SW480 (cell line): ENCODE measurements around the gene GPSM1.

ENCODE experiments used
- DNase-seq: peaks from one replicate; pipeline ENCODE4 v3.0.0-alpha.2; 2016; ENCODE audit warnings: low spot score

Gene GPSM1

DNA sequence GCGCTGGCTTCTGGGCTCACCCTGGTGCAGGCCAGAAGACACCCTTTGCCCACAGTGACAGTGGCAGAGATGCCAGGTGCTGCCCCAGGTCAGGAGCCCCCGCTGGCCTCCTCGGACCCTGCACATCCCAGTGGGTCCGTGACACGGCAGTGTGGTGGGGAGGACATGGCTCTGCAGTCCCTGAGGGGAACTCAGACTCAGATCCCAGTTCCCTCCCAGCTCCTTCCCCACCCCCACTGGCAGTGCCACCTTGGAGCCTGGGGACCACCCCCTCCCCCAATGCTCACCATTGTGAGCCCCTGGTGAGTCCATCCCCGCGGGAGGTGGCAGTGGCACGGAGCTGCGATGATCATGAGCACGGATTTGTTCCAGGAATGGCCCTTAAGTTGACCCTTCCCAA, 22.9 kb upstream of the GPSM1 start:
- DNase-seq = no peak

- DNase-seq = no peak
These were observed 22.4 kb upstream of the GPSM1 start for GRCh38 chr9:136304981-136305380.

DNA sequence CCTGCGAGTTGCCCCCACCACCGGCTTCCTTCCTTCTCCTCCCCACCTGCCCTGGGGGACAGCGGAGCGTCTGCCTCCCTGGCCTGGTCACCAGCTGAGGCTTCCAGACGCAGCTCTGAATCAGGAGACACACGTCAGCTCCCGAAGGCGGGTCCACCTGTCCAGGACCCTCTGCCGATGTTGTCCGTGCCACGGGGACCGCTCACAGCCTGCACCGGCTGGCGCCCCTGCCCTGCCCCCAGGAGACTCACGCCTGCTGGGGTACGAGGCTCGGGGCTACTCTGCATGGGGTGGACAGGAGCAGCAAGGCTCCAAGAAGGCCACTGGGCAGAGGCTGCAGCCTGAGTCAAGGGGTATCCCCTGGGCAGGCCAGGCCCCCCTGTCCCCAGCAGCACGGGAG, 21.5 kb upstream of the GPSM1 start:
- no peak for DNase-seq

DNA sequence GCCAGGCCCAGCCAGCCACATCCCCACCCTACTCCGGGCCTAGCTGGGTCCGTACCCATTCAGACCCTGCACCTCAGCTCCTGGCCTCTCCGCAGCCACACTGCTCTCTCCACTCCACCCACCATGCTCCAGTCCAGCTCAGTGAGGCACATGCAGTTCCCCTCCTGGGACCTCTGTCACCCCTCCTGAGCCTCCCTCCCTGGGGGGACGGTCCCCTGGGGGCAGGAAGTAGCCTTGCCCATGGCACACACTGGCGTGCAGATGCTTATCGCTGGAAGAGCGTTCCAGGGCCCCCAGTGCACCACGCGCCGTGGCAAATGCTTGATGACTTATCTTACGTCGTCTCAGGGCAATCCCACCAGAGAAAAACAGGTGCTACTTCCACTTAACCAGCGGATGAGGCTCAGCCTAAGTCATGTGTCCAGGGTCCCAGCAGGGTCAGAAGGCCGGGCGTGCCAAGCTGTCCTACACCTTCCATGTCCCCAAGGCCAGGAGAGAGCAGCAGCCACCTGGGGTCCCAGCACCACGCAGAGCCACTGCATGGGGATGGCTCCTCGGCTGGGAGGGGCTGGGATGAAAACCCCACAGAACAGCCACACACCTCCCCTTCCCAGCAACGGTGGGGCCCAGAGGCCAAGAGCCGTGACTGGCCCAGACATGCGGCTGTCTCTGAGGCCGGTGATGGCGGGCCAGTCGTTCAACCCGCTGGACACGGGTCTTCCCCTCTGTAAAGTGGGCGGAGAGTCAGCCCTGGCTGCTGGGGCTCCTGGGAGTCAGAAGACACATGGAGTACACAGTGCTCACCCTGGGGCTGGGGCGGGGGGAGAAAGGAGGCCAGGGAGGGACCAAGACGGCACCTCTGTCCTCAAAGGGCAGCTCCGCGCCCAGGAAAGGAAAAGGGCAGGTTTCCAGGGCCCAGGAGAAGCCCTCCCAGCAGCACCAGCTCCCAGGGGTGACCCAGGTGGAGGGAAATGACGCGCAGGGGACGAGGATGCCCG, 20.8 kb upstream of the GPSM1 start:
- DNase-seq = no peak

DNA sequence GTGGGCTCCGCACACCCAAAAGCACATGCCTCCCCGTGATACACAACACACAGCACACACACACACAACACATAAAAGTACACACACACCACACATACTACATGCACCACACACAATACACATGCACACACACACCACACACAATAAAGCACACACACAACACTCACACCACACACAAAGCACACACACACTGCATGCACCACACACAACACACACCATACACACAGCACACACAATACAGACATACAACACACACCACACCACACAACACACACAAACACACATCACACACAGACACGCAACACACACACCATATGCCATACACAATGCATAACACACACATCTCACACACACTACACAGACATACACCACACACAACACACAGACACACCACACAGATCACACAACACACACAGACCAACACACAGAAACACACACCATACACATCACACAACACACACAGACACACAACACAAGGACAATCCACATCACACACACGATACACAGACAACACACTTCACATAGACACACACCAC, 20.1 kb upstream of the GPSM1 start:
- no peak for DNase-seq

GRCh38 chr9:136308006-136308701, 19.2 kb upstream of the GPSM1 start:
- no peak for DNase-seq

GRCh38 chr9:136308702-136309053, 18.7 kb upstream of the GPSM1 start:
- no peak for DNase-seq

- no peak for DNase-seq
These were observed 18.1 kb upstream of the GPSM1 start for GRCh38 chr9:136309101-136309801.

- DNase-seq = no peak
These were observed 17.5 kb upstream of the GPSM1 start for GRCh38 chr9:136309806-136310220.

DNA sequence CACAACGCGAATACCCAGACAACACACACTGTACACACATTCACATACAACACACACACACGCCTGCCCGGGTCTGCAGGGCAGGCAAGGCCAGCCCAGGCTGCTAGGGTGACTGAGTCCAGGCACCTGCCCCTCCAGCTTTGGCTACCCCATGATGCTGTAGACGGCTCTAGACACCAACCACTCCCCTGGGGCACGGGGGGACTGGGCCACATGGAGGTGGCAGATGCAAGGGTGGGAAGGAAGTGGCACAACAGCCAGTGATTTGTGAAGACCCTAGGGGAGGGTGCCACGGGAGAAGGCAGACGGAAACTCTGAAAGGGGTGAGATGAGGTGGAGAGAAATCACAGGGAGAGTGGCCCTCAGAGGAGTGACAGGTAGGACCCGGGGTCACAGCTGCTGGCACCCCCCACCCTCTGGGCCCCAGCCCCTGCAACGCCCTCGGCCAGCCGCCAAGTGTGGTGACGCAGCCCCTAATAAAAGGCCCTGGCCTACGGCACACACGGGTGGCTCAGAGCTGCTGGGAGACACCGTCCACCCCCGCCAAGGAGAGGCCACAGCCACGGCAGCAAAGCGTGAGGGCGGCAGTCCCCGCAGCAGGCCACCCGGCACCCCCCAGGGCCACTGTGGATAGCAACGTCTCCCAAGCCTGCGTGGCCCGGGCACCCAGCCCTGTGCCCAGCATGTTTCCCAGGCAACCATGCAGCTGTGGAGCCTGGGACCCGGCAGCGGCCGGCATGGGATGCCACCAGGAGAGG, 16.9 kb upstream of the GPSM1 start:
- no peak for DNase-seq

DNA sequence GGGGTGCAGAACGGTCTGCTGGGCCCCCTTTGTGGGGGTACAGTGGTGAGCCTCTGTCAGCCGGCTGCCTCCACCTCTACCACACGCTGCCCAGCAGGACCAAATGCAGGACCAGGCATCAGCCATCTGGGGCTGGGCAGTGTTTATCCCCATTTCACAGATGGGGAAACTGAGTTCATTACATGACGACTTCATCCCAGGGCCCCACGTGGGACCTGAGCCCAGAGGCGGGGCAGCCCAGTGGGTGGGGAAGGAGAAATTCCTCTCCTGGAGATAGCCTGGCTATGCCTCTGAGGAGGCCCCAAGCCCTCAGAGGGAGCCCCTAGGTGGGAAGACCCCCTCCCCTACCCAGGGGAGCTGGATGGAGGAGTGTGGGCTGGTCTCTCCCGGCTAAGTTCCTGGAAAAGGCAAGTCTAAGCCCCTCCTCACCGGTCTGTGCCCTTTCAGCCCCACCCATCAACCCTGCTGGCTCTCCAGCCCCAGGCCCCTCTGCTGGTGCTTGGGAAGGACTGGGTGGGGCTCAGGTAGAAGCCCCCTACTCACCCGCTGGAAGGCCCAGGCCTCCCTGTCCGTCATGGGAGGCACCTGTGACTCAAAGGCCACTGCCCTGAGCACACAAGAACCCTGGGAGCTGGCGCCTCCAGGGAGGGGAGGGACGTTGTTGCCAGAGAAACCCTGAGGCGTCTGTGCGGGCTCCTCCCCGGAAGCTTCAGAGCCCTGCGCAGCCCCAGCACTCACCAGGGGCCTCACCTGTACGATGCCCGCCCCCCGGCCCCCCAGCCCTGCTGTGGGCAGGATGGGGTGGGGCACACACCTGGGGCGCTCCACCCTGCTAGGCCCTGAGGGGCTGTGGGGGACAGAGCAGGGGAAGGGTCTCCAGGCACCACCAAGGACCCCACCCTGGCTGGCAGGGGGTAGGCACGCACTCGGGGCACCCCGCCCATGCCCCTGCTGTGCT, 16.0 kb upstream of the GPSM1 start:
- peak; percentile 65 for DNase-seq

- no peak for DNase-seq
These were observed 15.3 kb upstream of the GPSM1 start for GRCh38 chr9:136312009-136312375.

- peak; percentile 50 for DNase-seq
These were observed 14.9 kb upstream of the GPSM1 start for GRCh38 chr9:136312436-136312835.

DNA sequence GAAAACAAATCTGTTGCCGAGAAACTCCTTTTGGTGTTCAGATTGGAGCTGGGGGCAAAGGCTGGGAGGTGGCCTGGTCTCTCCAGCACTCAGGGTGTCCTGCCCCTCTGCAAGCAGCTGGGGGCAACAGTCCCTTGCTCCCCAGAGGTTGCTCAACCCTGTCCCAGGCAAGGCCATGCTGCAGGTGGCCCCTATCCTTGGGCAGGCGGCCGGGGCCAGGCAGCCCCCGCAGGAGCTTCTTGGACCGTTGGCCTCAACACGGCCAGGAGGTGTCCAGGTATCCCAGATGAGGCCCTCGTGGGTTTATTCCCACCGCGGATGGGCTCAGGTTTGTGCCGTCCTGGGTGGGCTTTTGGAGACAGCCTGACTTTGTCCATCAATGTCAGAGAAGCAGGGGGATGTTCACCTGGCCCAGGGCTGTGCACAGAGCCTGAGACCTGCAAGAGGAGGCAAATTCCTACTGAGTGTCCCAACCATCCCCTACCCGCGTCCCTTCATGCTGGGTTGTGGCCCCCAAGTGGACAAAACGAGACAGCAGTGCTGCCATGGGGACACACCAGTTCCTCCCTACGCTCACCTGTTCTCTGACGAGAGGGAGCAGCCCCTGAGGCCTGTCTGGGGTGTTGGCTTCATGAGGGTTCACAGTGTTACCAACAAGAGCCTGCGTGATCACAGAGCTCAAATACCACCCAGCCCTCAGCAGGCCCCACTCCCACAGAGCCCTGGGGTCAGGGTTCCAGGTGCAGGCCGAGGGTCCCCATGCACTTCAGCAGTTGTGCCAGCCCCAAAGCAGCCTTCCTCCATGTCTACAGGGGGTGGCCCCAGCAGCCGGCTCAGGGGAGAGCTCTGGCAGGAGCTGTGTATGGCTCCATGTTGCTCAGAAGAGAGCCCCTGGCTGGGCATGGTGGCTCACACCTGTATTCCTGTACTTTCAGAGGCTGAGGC, 14.0 kb upstream of the GPSM1 start:
- no peak for DNase-seq

- DNase-seq = no peak
These were observed 13.3 kb upstream of the GPSM1 start for GRCh38 chr9:136314056-136314416.

GRCh38 chr9:136314944-136315343, 12.4 kb upstream of the GPSM1 start:
- no peak for DNase-seq

GRCh38 chr9:136316271-136316751, 11.0 kb upstream of the GPSM1 start:
- no peak for DNase-seq

GRCh38 chr9:136316896-136317676, 10.3 kb upstream of the GPSM1 start:
- DNase-seq = no peak

DNA sequence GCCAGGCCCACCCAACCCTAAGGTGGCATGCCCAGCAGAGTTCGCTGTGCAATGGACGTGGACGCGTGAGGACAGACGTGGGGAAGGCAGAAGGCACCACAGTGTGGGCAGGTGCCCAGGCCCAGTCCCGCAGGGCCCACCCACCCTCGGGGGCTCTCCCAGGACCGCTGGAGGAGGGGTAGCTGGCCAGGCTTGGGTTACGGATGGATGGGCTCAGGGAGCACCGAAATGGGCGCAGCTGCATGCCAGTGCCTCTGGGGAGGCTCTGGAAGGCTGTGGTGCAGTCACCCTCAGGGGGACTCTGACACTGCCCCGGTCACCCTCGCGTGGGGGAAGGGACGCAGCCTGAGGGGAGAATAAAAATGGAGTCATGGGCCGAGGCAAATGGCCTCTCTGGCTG, 9.6 kb upstream of the GPSM1 start:
- no peak for DNase-seq
